NAMALWA (cell line): ENCODE data around the gene UGT1A7.
"Not testable (repeated sequence)": the region's sequence is repeated elsewhere in the genome, so short reads cannot be mapped to it uniquely, and the experiment has no call there.

ENCODE experiments used
- DNase-seq: peaks from one replicate; pipeline ENCODE4 v3.0.0-alpha.2; 2015; ENCODE audit warnings: low spot score

Gene UGT1A7

DNA sequence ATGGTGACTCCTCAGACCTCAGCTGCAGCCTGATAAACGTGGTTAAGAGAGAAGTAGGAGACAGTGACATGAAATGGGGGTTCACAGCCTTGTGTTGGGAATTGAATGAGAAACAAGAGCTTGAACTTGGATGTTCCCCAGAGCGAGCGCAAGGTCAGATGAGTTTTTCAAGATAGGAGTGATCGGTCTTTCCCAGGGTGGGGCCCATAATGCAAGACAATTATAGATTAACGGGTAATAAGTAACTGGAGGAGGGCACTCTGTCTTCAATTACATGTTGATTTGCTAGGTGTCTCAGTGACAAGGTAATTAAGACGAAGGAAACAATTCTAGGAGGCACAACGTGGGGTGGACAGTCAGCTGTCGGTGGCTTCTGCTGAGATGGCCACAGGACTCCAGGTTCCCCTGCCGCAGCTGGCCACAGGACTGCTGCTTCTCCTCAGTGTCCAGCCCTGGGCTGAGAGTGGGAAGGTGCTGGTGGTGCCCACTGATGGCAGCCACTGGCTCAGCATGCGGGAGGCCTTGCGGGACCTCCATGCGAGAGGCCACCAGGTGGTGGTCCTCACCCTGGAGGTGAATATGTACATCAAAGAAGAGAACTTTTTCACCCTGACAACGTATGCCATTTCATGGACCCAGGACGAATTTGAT, 31.0 kb downstream of the UGT1A7 start, which contains the start of gene UGT1A5:
Gene UGT1A5, plus strand, starts transcription at position 297 of the 651 bp plus-strand sequence. Its CDS starts 85 bp downstream, at position 382.
- no peak for DNase-seq

DNA sequence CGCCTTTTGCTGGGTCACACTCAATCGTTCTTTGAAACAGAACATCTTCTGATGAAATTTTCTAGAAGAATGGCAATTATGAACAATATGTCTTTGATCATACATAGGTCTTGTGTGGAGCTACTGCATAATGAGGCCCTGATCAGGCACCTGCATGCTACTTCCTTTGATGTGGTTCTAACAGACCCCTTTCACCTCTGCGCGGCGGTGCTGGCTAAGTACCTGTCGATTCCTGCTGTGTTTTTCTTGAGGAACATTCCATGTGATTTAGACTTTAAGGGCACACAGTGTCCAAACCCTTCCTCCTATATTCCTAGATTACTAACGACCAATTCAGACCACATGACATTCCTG, 31.5 kb downstream of the UGT1A7 start:
- no peak for DNase-seq

DNA sequence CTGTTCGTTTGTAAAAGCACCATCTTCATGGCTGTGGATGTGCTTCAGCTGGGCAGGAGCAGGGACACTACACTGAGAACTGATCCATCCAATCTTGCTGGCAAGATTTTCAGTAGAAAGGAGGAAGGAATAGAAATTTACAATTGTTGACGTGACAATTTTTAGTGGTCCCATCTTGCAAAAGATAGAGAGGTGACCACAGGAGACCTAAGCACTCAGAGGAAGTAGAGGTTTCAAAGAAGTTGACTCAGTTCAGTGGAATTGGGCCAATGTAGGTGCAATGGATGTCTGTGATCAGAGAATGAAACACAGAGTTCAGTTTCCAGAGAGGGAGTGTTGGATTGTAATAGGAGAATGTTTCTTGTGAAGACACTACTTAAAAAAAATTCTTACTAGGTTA, 32.4 kb downstream of the UGT1A7 start:
- no peak for DNase-seq

DNA sequence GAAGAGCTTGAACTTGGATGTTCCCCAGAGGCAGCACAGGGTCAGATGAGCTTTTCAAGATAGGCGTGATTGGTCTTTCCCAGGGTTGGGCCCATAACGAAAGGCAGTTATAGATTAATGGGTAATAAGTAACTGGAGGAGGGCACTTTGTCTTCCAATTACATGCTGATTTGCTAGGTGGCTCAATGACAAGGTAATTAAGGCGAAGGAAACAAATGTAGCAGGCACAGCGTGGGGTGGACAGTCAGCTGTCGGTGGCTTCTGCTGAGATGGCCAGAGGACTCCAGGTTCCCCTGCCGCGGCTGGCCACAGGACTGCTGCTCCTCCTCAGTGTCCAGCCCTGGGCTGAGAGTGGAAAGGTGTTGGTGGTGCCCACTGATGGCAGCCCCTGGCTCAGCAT, 36.9 kb downstream of the UGT1A7 start, which contains the start of gene UGT1A4:
Gene UGT1A4, plus strand, starts transcription at position 185 of the 400 bp plus-strand sequence. Its CDS starts 85 bp downstream, at position 270.
- DNase-seq = no peak

DNA sequence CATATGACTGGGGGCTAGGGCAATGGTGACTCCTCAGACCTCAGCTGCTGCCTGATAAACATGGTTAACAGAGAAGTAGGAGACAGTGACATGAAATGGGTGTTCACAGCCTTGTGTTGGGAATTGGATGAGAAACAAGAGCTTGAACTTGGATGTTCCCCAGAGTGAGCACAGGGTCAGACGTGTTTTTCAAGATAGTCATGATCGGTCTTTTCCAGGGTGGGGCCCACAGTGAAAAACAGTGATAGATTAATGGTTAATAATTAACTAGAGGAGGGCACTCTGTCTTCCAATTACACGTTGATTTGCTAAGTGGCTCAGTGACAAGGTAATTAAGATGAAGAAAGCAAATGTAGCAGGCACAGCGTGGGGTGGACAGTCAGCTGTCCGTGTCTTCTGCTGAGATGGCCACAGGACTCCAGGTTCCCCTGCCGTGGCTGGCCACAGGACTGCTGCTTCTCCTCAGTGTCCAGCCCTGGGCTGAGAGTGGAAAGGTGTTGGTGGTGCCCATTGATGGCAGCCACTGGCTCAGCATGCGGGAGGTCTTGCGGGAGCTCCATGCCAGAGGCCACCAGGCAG, 47.1 kb downstream of the UGT1A7 start, which contains the start of gene UGT1A3:
Gene UGT1A3, plus strand, starts transcription at position 320 of the 579 bp plus-strand sequence. Its CDS starts 85 bp downstream, at position 405.
- no peak for DNase-seq

DNA sequence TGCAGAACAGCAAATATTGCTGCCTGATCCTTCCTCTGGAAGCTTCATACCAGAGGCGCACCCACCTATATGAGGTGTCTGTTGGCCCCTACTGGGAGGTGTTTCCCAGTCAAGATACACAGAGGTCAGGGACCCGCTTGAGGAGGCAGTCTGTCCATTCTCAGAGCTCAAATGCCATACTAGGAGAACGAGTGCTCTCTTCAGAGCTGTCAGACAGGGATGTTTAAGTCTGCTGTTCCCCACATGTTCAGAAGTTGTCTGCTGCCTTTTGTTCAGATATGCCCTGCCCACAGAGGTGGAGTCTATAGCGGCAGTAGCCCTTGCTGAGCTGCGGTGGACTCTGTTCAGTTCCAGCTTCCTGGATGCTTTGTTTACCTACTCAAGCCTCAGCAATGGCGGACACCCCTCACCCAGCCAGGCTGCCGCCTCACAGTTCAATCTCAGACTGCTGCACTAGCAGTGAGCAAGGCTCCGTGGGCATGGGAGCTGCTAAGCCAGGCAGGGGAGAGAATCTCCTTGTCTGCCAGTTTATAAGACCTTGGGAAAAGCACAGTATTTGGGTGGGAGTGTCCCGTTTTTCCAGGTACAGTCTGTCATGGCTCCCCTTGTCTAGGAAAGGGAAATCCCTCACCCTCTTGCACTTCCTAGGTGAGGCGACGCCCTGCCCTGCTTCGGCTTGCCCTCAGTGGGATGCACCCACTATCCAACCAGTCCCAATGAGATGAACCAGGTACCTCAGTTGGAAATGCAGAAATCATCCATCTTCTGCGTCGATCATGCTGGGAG, 55.4 kb downstream of the UGT1A7 start:
- not testable (repeated sequence) for DNase-seq

DNA sequence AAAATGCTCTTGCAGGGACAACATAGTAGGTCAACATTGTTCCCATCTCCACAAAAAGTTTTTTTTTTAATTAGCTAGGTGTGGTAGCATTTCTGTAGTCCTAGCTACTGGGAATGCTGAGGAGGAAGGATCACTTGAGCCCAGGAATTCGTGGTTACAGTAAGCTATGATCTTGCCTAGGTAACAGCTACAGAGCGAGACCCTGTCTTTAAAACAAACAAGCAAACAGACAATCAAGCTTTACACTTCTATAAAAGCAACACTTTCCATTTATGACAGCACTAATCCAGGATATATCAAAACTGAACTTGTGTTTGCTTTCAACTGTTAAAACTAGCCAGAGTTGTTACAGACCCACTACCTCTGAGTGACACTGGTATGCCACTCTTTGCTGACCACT, 59.2 kb downstream of the UGT1A7 start:
- no peak for DNase-seq

DNA sequence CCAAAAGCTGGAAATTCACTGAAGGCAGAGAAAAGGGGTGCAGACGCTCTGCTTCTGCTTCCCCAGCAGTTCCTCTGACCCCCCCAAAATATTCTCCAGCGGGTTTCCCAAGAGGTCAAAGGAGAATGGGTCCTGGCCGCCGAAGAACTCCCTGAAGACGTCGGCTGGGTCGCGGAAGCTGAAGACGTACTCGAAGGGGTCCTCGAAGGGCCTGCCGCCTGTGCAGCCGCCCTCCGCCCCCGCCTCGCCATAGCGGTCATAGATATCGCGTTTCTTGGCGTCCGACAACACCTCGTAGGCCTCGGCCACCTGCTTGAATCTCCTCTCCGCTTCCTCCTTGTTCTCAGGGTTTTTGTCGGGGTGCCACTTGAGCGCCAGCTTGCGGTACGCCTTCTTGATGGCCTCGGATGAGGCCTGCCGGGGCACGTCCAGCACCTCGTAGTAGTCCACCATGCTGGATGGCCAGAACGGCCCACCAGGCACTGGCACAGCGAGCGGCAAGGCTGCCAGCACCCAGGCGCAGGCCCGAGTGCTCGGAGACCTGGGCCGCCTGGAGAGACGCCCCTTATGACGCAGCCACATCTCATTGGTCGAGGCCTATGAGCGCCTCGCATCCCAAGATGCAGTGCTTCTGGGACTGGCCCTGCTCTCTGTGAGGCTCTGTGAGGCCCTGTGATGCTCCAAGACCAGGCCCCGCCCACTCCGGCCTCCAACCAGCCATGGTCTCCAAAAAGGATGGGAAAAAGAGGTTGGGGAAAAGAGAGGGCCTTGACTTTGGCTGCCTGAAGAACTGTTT, 62.0 kb downstream of the UGT1A7 start:
- DNase-seq = no peak

DNA sequence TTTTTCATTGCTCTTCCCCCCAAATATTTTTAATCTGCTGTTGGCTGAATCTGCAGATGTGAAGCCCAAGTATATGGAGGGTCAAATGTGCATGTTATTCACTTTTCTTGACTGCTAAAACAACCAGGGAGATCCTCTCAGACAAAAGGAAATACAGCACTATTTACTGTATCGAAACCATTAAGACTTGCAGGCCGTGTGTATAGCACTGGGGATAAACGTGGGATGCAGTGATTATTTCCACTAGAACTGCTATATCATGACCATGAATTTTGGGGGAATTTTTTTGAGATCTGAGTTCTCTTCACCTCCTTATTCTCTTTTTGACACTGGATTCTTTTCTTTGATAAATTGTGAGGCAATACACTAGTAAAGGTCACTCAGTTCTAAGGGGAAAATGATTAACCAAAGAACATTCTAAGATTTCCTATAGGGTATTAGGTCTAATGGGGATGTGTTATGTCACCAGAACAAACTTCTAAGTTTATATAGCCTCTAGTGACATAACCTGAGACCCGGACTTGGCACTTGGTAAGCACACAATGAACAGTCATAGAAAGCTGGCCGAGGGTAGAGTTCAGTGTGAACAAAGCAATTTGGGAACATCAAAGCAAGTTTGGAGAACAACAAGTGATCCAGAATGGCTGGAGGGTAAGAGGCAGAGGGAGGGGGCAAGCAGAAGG, 63.5 kb downstream of the UGT1A7 start:
- DNase-seq = no peak

DNA sequence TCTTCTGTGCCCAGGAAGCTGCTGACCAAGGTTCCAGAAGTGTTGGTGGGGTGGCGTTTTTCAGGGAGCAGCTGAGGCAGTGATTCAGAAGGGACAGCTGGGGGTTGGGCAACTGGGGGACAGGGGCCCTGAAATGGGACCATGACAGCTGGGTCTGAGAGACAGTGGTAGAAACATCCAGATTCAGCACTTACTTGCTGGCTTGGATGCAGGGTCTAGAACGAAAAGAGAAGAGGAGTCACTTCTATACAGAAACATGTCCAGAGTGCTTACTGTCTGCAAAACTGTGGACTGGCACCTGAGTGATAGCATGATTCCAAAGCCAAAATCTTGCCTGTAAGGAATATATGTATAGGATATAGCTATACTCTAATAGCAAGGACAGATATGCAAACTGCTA, 64.1 kb downstream of the UGT1A7 start:
- not testable (repeated sequence) for DNase-seq

DNA sequence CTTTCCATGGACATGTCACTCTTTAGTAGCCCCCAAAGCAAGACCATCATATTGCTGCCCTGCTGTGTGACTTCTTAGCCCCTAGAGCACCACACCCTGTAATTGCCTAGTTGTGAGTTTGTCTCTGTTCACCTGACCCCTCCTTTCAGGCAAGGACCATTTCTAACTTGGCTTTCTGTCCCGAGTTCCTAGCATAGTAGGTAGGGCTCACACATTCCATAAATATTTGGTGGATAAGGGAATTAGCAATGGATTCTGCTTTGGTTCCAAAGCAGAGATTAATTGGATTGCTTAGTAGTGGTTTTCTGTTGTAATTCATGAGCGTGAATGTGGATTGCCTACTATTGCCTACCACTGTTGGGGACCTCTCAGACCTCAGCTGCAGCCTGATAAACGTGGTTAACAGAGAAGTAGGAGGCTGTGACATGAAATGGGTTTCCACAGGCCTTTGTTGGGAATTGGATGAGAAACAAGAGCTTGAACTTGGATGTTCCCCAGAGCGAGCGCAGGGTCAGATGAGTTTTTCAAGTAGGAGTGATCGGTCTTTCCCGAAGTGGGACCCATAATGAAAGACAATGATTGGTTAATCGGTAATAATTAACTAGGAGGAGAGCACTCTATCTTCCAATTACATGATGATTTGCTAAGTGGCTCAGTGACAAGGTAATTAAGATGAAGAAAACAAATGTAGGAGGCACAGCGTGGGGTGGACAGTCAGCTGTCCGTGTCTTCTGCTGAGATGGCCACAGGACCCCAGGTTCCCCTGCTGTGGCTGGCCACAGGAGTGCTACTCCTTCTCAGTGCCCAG, 65.0 kb downstream of the UGT1A7 start:
- DNase-seq = no peak

DNA sequence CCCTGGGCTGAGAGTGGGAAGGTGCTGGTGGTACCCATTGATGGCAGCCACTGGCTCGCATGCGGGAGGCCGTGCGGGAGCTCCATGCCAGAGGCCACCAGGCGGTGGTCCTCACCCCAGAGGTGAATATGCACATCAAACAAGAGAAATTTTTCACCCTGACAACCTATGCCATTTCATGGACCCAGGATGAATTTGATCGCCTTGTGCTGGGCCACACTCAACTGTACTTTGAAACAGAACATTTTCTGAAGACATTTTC, 65.5 kb downstream of the UGT1A7 start:
- DNase-seq = no peak

DNA sequence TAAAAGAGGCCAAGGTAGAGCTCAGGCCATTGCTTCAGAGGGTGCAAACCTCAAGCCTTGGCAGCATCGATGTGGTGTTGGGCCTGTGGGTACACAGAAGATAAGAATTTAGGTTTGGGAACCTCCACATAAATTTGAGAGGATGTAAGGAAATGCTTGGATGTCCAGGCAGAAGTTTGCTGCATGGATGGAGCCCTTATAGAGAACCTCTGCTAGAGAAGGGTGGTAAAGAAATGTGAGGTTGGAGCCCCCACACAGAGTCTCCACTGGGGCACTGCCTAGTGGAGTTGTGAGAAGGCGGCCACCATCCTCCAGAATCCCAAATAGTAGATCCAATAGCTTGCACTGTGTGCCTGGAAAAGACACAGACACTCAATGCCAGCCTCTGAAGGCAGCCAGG, 69.0 kb downstream of the UGT1A7 start:
- DNase-seq = not testable (repeated sequence)

DNA sequence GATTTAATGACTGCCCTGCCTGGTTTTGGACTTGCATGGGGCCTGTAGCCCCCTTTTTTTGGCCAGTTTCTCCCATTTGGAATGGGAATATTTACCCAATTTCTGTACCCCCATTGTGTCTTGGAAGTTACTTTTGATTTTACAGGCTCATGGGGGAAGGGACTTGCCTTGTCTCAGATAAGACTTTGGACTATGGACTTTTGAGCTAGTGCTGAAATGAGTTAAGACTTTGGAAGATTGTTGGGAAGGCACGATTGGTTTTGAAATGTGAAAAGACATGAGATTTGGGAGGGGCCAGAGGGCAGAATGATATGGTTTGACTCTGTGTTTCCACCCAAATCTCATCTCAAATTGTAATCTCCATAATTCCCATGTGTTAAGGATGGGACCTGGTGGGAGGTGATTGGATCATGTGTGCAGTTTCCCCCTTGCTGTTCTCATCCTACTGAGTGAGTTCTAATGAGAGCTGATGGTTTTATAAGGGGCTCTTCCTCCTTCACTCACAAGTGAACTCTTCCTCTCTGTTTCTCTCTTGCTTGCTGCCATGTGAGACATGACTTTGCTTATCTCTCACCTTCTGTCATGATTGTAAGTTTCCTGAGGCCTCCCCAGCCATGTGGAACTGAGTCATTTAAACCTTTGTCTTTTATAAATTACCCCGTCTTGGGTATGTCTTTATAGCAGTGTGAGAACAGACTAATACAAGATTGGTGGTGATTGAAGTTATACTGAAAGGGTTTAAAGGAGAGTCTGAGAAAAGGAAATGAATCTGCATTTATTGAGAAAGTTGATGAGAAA, 69.7 kb downstream of the UGT1A7 start:
- DNase-seq = not testable (repeated sequence)

DNA sequence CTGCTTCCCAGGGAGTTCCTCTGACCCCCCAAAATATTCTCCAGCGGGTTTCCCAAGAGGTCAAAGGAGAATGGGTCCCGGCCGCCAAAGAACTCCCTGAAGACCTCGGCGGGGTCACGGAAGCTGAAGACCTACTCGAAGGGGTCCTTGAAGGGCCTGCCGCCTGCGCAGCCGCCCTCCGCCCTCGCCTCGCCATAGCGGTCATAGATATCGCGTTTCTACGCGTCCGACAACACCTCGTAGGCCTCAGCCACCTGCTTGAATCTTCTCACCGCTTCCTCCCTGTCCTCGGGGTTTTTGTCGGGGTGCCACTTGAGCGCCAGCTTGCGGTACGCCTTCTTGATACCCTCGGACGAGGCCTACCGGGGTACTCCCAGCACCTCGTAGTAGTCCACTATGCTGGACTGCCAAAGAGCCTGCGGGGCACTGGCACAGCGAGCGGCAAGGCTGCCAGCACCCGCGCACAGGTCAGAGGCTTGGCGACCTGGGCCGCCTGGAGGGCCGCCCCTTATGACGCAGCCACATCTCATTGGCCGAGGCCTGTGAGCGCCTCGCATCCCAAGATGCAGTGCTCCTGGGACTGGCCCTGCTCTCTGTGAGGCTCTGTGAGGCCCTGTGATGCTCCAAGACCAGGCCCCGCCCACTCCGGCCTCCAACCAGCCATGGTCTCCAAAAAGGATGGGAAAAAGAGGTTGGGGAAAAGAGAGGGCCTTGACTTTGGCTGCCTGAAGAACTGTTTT, 73.3 kb downstream of the UGT1A7 start:
- DNase-seq = no peak

DNA sequence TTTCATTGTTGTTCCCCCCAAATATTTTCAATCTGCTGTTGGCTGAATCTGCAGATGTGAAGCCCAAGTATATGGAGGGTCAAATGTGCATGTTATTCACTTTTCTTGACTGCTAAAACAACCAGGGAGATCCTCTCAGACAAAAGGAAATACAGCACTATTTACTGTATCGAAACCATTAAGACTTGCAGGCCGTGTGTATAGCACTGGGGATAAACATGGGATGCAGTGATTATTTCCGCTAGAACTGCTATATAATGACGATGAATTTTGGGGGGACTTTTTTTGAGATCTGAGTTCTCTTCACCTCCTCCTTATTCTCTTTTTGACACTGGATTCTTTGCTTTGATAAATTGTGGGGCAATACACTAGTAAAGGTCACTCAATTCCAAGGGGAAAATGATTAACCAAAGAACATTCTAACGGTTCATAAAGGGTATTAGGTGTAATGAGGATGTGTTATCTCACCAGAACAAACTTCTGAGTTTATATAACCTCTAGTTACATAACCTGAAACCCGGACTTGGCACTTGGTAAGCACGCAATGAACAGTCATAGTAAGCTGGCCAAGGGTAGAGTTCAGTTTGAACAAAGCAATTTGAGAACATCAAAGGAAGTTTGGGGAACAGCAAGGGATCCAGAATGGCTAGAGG, 74.9 kb downstream of the UGT1A7 start:
- no peak for DNase-seq

DNA sequence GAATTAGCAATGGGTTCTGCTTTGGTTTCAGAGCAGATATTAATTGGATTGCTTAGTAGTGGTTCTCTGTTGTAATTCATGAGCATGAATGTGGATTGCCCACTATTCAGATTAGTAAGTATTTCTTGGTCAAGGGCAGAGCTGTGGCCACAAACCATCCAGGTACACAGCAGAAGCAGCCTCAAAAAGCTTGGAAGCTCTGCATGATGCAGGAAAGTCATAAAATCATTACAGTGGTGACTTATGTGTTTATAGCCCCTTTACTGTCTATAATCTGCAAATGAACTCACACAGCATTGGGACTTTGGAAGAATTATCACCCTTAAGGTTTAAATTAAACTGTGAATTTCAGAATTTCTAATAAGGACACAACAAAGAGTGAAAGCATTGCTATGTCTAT, 76.4 kb downstream of the UGT1A7 start:
- DNase-seq = no peak

DNA sequence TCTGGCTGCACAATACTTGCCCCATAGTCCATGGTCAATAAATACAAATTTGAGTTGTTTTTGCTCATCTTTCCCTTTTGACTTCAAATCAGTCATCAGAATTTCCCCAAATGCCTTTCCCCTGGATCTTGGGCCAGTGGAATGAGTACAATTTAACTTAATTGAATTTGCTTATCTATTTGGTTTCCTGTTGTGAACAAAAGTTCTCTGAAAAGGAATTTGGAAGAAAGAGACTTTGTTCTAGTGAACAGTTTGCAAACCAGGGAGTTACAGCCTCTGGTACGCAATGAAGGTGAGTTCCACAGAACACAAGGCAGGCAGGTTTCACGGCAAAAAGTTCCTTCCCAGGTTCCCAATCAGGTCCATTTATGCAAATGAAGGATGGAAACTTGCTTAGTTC, 77.1 kb downstream of the UGT1A7 start:
- no peak for DNase-seq

DNA sequence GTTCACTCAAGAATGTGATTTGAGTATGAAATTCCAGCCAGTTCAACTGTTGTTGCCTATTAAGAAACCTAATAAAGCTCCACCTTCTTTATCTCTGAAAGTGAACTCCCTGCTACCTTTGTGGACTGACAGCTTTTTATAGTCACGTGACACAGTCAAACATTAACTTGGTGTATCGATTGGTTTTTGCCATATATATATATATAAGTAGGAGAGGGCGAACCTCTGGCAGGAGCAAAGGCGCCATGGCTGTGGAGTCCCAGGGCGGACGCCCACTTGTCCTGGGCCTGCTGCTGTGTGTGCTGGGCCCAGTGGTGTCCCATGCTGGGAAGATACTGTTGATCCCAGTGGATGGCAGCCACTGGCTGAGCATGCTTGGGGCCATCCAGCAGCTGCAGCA, 78.3 kb downstream of the UGT1A7 start, which contains the start of gene UGT1A1:
Gene UGT1A1, plus strand, starts transcription at position 228 of the 400 bp plus-strand sequence. Its CDS starts 18 bp downstream, at position 246.
- DNase-seq = no peak
